ENCODE measurements around the gene FRS3.

Gene FRS3

DNA sequence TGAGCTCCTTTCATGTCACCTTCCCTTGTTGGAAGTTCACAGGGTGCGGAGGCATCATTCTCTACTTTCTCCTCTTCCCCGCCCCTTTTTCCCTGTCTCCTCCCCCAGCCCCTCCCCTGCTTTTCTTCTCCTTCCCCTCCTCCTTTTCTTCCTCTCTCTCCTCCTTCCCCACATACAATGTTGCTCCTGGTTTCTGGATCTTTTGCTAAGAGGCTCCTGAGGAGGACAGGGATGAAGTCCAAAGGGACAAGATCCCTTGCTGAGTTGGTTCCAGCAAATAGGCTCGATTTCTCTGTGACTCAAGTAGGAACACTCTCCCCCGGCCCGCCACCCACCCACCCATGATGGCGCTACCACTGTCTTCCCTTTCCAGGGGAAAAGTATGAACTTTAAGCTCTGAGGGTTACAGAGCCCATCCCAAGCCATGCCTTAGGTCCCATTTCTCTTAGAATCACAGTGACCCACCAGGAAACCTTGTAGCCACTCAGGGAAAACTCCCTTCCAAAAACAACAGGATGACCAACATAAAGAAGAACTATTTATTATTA is 43.4 kb downstream of the FRS3 start:
- no peak overlapping the region for H3K4me3 ChIP-seq (ENCODE audit: low read length)
- no peak for DNase-seq (ENCODE audit: low read depth)
- no peak for TF ChIP-seq CTCF (IDR thresholded peaks at IDR 0.05; ENCODE audit: insufficient read depth, low read depth, low read length, missing control alignments)

- TF ChIP-seq CTCF (IDR thresholded peaks at IDR 0.05; ENCODE audit: insufficient read depth, low read depth, low read length, missing control alignments): peak; percentile 69
- DNase-seq (ENCODE audit: low read depth): peak; percentile 92
- peak within 1 kb of the TSS; percentile 68 for H3K4me3 ChIP-seq (ENCODE audit: low read length)
These were observed 44.1 kb downstream of the FRS3 start, which contains the start of gene TFEB for GRCh38 chr6:41735427-41736185. Gene TFEB (minus strand): TSS chr6:41735608. CDS start chr6:41691213, 44,395 bp downstream.

DNA sequence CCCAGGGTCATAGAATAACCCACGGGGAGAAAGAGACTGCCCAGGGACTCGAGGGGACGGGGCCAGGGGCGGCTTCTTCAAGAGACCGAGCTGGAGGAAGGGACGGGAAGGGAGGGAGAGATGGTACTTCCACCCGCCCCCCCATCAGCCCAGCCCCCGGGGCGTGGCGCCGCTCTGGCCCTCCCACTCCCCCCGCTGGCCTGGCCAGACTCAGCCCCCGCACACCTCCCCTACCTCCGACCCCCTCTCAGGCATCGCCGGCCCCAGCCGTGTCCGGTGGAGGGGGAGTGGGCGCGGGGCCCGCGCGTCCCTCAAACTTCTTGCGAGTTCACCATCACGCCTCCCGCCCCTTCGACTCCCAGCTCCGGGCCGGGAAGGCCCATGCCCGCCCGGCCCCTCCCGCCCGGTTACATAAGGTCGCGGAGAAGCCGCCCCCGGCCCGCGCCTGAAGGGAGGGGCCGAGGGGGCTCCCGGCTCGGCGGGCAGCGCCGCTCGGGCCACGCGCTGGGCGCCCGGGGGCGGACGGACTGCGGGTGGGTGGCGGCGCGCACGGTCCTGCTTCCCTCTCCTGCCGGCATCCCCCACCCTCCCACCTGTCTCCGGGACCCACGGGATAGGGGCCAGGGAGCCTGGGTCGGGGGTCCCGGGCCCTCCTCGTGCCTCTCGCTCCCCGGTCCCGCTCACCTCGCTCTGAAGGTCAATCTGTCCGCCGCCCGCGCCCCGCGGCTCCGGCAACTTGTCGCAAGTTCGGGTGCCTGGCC is 44.9 kb downstream of the FRS3 start:
- peak overlapping the region; percentile 68 for H3K4me3 ChIP-seq (ENCODE audit: low read length)
- peak; percentile 80 for DNase-seq (ENCODE audit: low read depth)
- no peak for TF ChIP-seq CTCF (IDR thresholded peaks at IDR 0.05; ENCODE audit: insufficient read depth, low read depth, low read length, missing control alignments)

GRCh38 chr6:41733707-41734665 is 45.7 kb downstream of the FRS3 start:
- peak; percentile 3 for TF ChIP-seq CTCF (IDR thresholded peaks at IDR 0.05; ENCODE audit: insufficient read depth, low read depth, low read length, missing control alignments)
- peak overlapping the region; percentile 68 for H3K4me3 ChIP-seq (ENCODE audit: low read length)
- peak; percentile 67 for DNase-seq (ENCODE audit: low read depth)

GRCh38 chr6:41733360-41733706 is 46.4 kb downstream of the FRS3 start:
- H3K4me3 ChIP-seq (ENCODE audit: low read length): peak overlapping the region; percentile 68
- DNase-seq (ENCODE audit: low read depth): no peak
- TF ChIP-seq CTCF (IDR thresholded peaks at IDR 0.05; ENCODE audit: insufficient read depth, low read depth, low read length, missing control alignments): no peak

- TF ChIP-seq CTCF (IDR thresholded peaks at IDR 0.05; ENCODE audit: insufficient read depth, low read depth, low read length, missing control alignments): no peak
- DNase-seq (ENCODE audit: low read depth): peak; percentile 53
- peak overlapping the region; percentile 4 for H3K4me3 ChIP-seq (ENCODE audit: low read length)
These were observed 46.9 kb downstream of the FRS3 start for GRCh38 chr6:41732591-41733359.

Data from epithelial cell of esophagus (primary cell).